ENCODE results near the gene DDB1. TPM values are rescaled to one million over a fixed set of nuclear protein-coding genes. Genes with fewer than 3 reads are reported as not detected.
A peak's percentile ranks its signal among the peaks of the same experiment; 100 is the strongest.

The DDB1 gene
- total and polyA plus RNA-seq, 9 of the 15 experiments (the other 6 are each of a cell fraction or from before 2014, with no cell fraction given): 172 to 361 (median 266) TPM

- TF ChIP-seq HCFC1 (IDR thresholded peaks at IDR 0.05; ENCODE audit: low read depth, low read length): no peak
Measured at GRCh38 chr11:61265357-61265756, 67.5 kb downstream of the DDB1 start (continued).

- peak in 1 of 4 experiments; percentile 3 for DNase-seq (ENCODE audit: extremely low read depth in 1 of 4, low spot score in 3 of 4)
- no peak overlapping the region for H3K27ac ChIP-seq (ENCODE audit: extremely low read depth, low read depth, low read length)
- H3K4me2 ChIP-seq (ENCODE audit: insufficient read depth, low read length): no peak overlapping the region
- H3K9me3 ChIP-seq (replicated peaks; ENCODE audit: control insufficient read depth, insufficient read depth, low read depth, low read length): no peaks in the 10 kb centered on the region
- no peaks in the 10 kb centered on the region for H4K20me1 ChIP-seq (replicated peaks; ENCODE audit: control insufficient read depth, insufficient read depth, low read length)
- H3K79me2 ChIP-seq (ENCODE audit: control insufficient read depth, insufficient read depth, low read length): no peaks in the 10 kb centered on the region
- no peaks in the 10 kb centered on the region for H3K36me3 ChIP-seq (ENCODE audit: control insufficient read depth, insufficient read depth, low read length)
- no peak for FAIRE-seq
- H3K9me1 ChIP-seq (ENCODE audit: control insufficient read depth, insufficient read depth, low read length): no peaks in the 10 kb centered on the region
- intact Hi-C loops (cut with micrococcal nuclease): no loop called here
- no peaks in the 10 kb centered on the region for H3K27me3 ChIP-seq (ENCODE audit: control insufficient read depth in 2 of 2, insufficient read depth in 2 of 2, low read length in 2 of 2)
- ChIA-PET CTCF (ENCODE audit: low intra/inter-chr PET ratio) (no interaction called here), POLR2A (interaction anchor here (1.2 kb wide), 1 partner anchor 10 kb away, joined by 4 read pairs; no protein-coding TSS in a partner anchor)
- 0 out of 4 replicates have a peak overlapping the region, but pooled peaks of 1 of the 2 experiments have one; percentile 3 for H3K9ac ChIP-seq (ENCODE audit: insufficient read depth in 1 of 2, low read depth in 2 of 2, low read length in 2 of 2)
- in situ Hi-C loops (cut with MboI): no loop called here
- ATAC-seq: no peak
- no peak overlapping the region for H2AFZ ChIP-seq (ENCODE audit: low read depth, low read length)
- TF ChIP-seq ZNF507 (tag; conservative IDR thresholded peaks at IDR 0.05): no peak
- no peak for TF ChIP-seq CREBBP (IDR thresholded peaks at IDR 0.05; ENCODE audit: low read depth, low read length)
- TF ChIP-seq THRB (CRISPR knock-in tag; conservative IDR thresholded peaks at IDR 0.05): no peak
- no peak for TF ChIP-seq CBFA2T3 (IDR thresholded peaks at IDR 0.05)
- no peak for TF ChIP-seq ZNF764 (CRISPR knock-in tag; IDR thresholded peaks at IDR 0.05; ENCODE audit: low read depth)
- no peak for TF ChIP-seq ZNF140 (CRISPR knock-in tag; IDR thresholded peaks at IDR 0.05)
- no peak for TF ChIP-seq JUNB (CRISPR knock-in tag; conservative IDR thresholded peaks at IDR 0.05)
- TF ChIP-seq BCOR (IDR thresholded peaks at IDR 0.05): no peak
- TF ChIP-seq CBX8 (IDR thresholded peaks at IDR 0.05; ENCODE audit: borderline replicate concordance, extremely low read depth, low read depth, low read length, poor library complexity, severe bottlenecking): no peak
- no peak for TF ChIP-seq CCAR2 (IDR thresholded peaks at IDR 0.05; ENCODE audit: low read depth, low read length)
- TF ChIP-seq SRSF9 (IDR thresholded peaks at IDR 0.05; ENCODE audit: borderline replicate concordance, low read depth, low read length): no peak
- TF ChIP-seq ZNF644 (tag; IDR thresholded peaks at IDR 0.05; ENCODE audit: low read depth): no peak
- no peak for TF ChIP-seq CHAMP1 (IDR thresholded peaks at IDR 0.05)
- no peak for TF ChIP-seq CHD4 (IDR thresholded peaks at IDR 0.05; ENCODE audit: insufficient read depth, insufficient replicate concordance, low read depth, low read length, poor library complexity, severe bottlenecking)
- H3K4me1 ChIP-seq (replicated peaks in 1 of 2; ENCODE audit: control insufficient read depth in 2 of 2, insufficient read depth in 2 of 2, low read length in 2 of 2): peaks cover 15 to 30% of the 10 kb centered on the region in 2 experiments; a peak in 4 of 5 replicates
- 76% methylated on average over 7 of the region's 14 CpGs for WGBS (ENCODE audit: insufficient coverage, low coverage, missing lambda C conversion rate)
- no TSS peak for BruUV-seq (replicated peaks)
- H3K4me3 ChIP-seq: no peak overlapping the region
Measured at GRCh38 chr11:61264795-61265194, 68.1 kb downstream of the DDB1 start.
